Stimulated activated CD8-positive, alpha-beta memory T cell treated with anti-CD3 and anti-CD28 coated beads, Interleukin-15, amount 100 ng/mL, for 1 hour (primary cell): ENCODE measurements around the gene SPINK14.

Experiments
- DNase-seq: peaks from one replicate; pipeline ENCODE4 v3.0.0-alpha.2; 2020; ENCODE audit warnings: low read depth

Gene SPINK14

GRCh38 chr5:148201151-148201550, 32.8 kb downstream of the SPINK14 start:
- DNase-seq: no peak

- DNase-seq: no peak
Measured at GRCh38 chr5:148202531-148203203, 34.3 kb downstream of the SPINK14 start, which contains the start of gene SPINK6. Gene SPINK6, plus strand, starts transcription at chr5:148203042. Its CDS starts 55 bp downstream, at chr5:148203097.

GRCh38 chr5:148205044-148205806, 36.9 kb downstream of the SPINK14 start:
- DNase-seq: no peak

GRCh38 chr5:148205865-148206264, 37.5 kb downstream of the SPINK14 start:
- DNase-seq: no peak

- no peak for DNase-seq
Measured at GRCh38 chr5:148206620-148207019, 38.3 kb downstream of the SPINK14 start.

- DNase-seq: no peak
Measured at GRCh38 chr5:148208226-148208625, 39.9 kb downstream of the SPINK14 start.

- DNase-seq: no peak
Measured at GRCh38 chr5:148209151-148209770, 40.9 kb downstream of the SPINK14 start.

- DNase-seq: no peak
Measured at GRCh38 chr5:148214665-148215185, 46.4 kb downstream of the SPINK14 start.

GRCh38 chr5:148221508-148221907, 53.2 kb downstream of the SPINK14 start:
- DNase-seq: no peak

- DNase-seq: no peak
Measured at GRCh38 chr5:148224117-148224742, 55.9 kb downstream of the SPINK14 start.
